ENCODE measurements around the gene TLX3.
"Not testable (repeated sequence)": the region's sequence is repeated elsewhere in the genome, so short reads cannot be mapped to it uniquely, and the experiment has no call there.

Gene TLX3

GRCh38 chr5:171321447-171321846 lies 12.4 kb downstream of the TLX3 start:
- intact Hi-C loops (cut with DNase I): no loop called here
- no peak for DNase-seq

- intact Hi-C loops (cut with DNase I): no loop called here
- DNase-seq: no peak
Observed at GRCh38 chr5:171322527-171322926, 13.5 kb downstream of the TLX3 start.

GRCh38 chr5:171323007-171323406 lies 14.0 kb downstream of the TLX3 start:
- no peak for DNase-seq
- intact Hi-C loops (cut with DNase I): no loop called here

- intact Hi-C loops (cut with DNase I): no loop called here
- DNase-seq: no peak
Observed at GRCh38 chr5:171323806-171324632, 15.0 kb downstream of the TLX3 start.

- DNase-seq: peak in 1 of 10 donors; percentile 41
- intact Hi-C loops (cut with DNase I): no loop called here
Observed at GRCh38 chr5:171330021-171330420, 21.0 kb downstream of the TLX3 start.

- DNase-seq: peak in 1 of 10 donors; percentile 42
- intact Hi-C loops (cut with DNase I): loop anchor here (5.0 kb wide), 1 partner anchor 128 kb away; no protein-coding TSS in a partner anchor
Observed at GRCh38 chr5:171335616-171336015, 26.6 kb downstream of the TLX3 start.

- intact Hi-C loops (cut with DNase I): loop anchor here (5.0 kb wide), 1 partner anchor 129 kb away; no protein-coding TSS in a partner anchor
- DNase-seq: peak in 7 of 10 donors; percentile 35 to 93 (median 54)
Observed at GRCh38 chr5:171336521-171337209, 27.6 kb downstream of the TLX3 start.

- intact Hi-C loops (cut with DNase I): loop anchor here (5.0 kb wide), 1 partner anchor 130 kb away; no protein-coding TSS in a partner anchor
- DNase-seq: no peak
Observed at GRCh38 chr5:171337210-171337569, 28.1 kb downstream of the TLX3 start.

- intact Hi-C loops (cut with DNase I): loop anchor here (5.0 kb wide), 2 partner anchors 598 to 703 kb away; no protein-coding TSS in a partner anchor
- no peak for DNase-seq
Observed at GRCh38 chr5:171340042-171340441, 31.0 kb downstream of the TLX3 start.

GRCh38 chr5:171340491-171340890 lies 31.4 kb downstream of the TLX3 start:
- intact Hi-C loops (cut with DNase I): loop anchor here (5.0 kb wide), 2 partner anchors 598 to 703 kb away; no protein-coding TSS in a partner anchor
- no peak for DNase-seq

- peak in 4 of 10 donors; percentile 16 to 75 (median 34) for DNase-seq
- intact Hi-C loops (cut with DNase I): loop anchor here (5.0 kb wide), 2 partner anchors 600 to 705 kb away; no protein-coding TSS in a partner anchor
Observed at GRCh38 chr5:171342362-171343111, 33.5 kb downstream of the TLX3 start.

GRCh38 chr5:171344936-171345608 lies 36.0 kb downstream of the TLX3 start:
- DNase-seq: peak in 2 of 10 donors; percentile 24 to 52
- intact Hi-C loops (cut with DNase I): loop anchor here (5.0 kb wide), 2 partner anchors 603 to 708 kb away; no protein-coding TSS in a partner anchor

GRCh38 chr5:171351536-171352073 lies 42.6 kb downstream of the TLX3 start:
- DNase-seq: peak in 1 of 10 donors; percentile 24
- intact Hi-C loops (cut with DNase I): no loop called here

- intact Hi-C loops (cut with DNase I): no loop called here
- no peak for DNase-seq
Observed at GRCh38 chr5:171355302-171355724, 46.3 kb downstream of the TLX3 start.

- no peak for DNase-seq
Observed at GRCh38 chr5:171357843-171358242, 48.8 kb downstream of the TLX3 start.

GRCh38 chr5:171361151-171361550 lies 52.1 kb downstream of the TLX3 start:
- peak in 2 of 10 donors; percentile 5 to 11 for DNase-seq
- intact Hi-C loops (cut with DNase I): not testable (repeated sequence)

More at GRCh38 chr5:171357843-171358242, 48.8 kb downstream of the TLX3 start:
- intact Hi-C loops (cut with DNase I): no loop called here

Data from posterior cingulate gyrus (tissue), 11 donors.